SK-MEL-5 (cell line): ENCODE data around the gene BCAS3. TPM values are rescaled to one million over a fixed set of nuclear protein-coding genes. Genes with fewer than 3 reads are reported as not detected.

Experiments used
- DNase-seq: peaks from one replicate; pipeline ENCODE4 v3.0.0-alpha.2; 2016; ENCODE audit warnings: low read depth, low spot score
- in situ Hi-C: cut with HindIII; loops from 2 replicates; pipeline ENCODE4 v1.10.0; 2016; ENCODE audit warnings: low sequenced_read_pairs, high pct_unique_total_duplicates, low pct_unique_long_range_greater_than_20kb
- total RNA-seq: library from RNA; depleted of rRNA; stranded (reverse); fragments of >200 nt; shearing (Covaris generic); gene quantifications from 2 replicates; pipeline ENCODE4 v1.2.3, GENCODE V29; 2014

Gene BCAS3
- total RNA-seq, 1 experiment from 2014 or later, result 31.6 TPM

DNA sequence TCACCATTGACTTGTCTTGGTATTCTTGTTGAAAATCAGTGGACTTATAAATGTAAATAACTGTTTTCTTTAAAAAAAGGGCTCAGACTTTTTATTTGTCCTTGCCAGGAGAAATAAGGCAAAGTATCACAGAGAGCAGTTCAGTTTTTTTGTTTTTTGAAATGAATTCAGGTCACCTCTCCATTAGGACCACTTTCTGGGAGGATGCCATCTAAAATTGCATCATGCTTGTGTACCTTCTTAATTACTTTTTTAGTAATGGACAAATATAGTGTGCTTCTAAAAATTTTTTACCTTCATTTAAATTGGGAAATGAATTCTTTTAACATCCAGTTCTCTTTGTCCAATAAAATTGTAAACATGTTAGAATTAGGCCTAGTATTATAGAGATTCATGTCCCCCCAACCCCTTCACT, 210.0 kb downstream of the BCAS3 start:
- in situ Hi-C loops, result no loop called here
- DNase-seq, result no peak

DNA sequence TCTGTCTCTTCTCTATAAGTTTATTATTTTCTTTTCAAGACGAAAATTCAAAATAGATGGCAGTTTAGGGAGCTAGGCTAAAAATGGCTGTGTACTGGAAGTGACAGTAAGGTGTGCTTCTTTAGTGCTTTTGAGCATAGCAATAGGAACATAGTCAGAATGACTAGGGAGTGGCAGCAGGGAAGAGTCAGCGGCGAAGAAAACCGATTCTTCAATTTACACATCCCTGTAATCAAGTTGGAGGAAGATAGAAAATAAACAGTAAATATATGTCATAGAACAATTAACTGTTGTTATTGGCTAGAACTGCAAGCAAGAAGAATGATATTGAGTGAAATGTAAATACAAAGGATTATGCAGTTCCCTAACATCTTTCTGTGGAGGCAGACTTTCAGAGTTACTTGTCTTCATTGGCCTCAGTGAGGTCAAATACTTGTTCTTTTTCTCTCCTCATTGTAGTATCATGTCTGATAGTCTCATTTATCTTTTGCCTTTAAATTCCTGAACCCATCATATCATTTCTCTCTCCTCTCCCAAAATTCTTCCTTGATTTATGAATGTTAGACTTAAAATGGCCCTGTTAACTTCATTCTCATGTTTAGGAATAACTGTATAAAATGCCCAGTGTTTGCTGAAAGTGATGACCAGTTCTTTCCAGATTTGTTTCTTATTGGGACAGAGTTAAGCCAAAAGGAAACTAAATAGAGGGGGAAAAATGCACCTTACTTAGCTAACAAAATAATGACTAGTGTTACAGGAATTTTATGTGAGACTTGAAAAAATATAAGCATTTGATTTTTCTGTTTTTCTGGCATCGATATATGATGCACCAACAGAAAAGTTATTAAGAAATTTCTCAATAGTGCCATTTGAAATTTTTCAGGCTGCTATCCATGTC, 211.4 kb downstream of the BCAS3 start:
- in situ Hi-C loops, result no loop called here
- no peak for DNase-seq

DNA sequence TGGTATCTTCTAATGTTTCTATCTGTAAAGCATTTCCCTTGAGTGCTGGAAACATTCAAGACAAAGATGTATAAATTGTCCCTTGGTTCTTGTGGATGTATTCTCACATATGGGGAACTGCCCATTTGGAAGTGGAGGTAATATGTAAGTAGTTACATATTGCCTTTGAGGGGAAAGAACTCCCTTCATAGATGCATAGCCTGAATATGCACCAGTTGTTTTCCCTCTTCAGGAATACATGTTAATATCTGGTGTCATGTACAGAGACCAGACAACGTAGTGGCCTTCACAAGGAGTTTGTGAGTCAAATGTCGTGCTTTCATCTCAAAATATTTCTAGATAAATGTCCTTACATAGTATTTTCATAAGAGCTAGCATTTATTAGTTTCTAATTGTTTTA, 213.5 kb downstream of the BCAS3 start:
- in situ Hi-C loops, result no loop called here
- no peak for DNase-seq

DNA sequence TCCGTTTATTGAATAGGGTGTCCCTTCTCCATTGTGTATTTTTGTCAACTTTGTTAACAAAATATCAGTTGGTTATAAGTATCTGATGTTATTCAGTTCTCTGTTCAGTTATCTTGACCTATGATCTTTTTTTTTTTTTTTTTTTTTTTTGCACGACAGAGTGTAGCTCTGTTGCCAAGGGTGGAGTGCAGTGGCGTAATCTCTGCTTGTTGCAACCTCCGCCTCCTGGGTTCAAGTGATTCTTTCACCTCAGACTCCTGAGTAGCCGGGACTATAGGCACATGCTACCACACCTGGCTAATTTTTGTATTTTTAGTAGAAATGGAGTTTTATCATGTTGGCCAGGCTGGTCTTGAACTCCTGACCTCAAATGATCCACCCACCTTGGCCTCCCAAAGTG, 215.8 kb downstream of the BCAS3 start:
- in situ Hi-C loops, result no loop called here

GRCh38 chr17:60896996-60897395, 219.3 kb downstream of the BCAS3 start:
- no peak for DNase-seq
- in situ Hi-C loops, result no loop called here

More for the DNA sequence above, 215.8 kb downstream of the BCAS3 start:
- DNase-seq, result no peak

GRCh38 chr17:60899115-60899514, 221.5 kb downstream of the BCAS3 start:
- DNase-seq, result no peak
- in situ Hi-C loops, result no loop called here

GRCh38 chr17:60900688-60901087, 223.0 kb downstream of the BCAS3 start:
- no peak for DNase-seq
- in situ Hi-C loops, result no loop called here

- in situ Hi-C loops, result no loop called here
- DNase-seq, result peak; percentile 23
These were observed 223.6 kb downstream of the BCAS3 start for GRCh38 chr17:60901242-60901641.

DNA sequence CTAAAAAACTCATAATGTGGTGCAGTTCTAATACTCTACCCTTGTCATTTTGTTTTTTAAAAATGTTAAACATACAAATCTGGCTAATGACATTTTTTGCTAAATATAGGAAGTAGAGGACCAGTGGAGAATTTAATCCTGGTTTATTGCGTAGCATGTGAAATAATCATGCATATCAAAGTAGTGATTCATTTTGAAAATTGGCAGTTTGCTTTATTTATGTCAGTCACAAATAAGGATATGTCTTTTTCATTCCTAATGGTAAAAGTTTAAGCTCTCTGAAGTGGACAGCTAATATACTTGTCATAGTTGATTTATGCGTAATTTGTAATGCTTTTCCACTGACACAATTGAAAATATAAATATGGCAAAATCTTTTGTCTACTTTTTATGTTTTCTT, 224.2 kb downstream of the BCAS3 start:
- in situ Hi-C loops, result no loop called here
- no peak for DNase-seq

GRCh38 chr17:60902399-60902798, 224.7 kb downstream of the BCAS3 start:
- in situ Hi-C loops, result no loop called here
- peak; percentile 30 for DNase-seq

DNA sequence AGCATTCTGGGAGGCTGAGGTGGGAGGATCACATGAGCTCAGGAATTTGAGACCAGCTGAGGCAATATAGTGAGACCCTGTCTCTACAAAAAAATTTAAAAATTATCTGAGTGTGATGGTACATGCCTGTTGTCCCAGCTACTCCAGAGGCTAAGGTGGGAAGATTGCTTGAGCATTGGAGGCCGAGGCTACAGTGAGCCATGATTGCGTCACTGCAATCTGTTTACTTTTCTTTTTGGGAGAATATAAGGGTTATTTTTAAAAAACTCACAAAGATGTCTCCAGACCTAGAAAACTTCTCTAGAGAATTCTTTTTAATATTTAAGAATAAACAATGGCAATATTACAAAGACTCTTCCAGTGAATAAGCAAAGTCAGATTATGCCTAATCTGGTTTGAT, 226.9 kb downstream of the BCAS3 start:
- in situ Hi-C loops, result no loop called here
- no peak for DNase-seq

DNA sequence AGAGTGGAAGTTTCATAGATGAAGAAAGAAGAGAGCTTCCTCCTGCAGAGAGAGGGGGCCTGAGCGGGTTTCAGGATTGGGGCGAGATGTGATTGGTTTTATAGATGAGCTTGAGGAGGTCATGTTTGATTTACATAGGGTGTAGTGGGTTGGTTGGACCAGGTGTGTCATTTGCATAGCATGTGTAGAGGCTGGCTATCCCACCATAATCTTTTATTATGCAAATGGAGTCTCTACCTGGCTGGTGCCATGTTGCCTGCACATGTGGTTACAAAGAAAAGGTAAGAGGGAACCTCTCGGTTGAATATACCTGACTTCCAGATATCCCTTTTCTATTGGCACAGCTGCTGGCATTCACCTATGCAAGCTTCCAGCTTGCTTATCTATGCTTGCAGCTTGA, 228.1 kb downstream of the BCAS3 start:
- DNase-seq, result no peak
- in situ Hi-C loops, result no loop called here

DNA sequence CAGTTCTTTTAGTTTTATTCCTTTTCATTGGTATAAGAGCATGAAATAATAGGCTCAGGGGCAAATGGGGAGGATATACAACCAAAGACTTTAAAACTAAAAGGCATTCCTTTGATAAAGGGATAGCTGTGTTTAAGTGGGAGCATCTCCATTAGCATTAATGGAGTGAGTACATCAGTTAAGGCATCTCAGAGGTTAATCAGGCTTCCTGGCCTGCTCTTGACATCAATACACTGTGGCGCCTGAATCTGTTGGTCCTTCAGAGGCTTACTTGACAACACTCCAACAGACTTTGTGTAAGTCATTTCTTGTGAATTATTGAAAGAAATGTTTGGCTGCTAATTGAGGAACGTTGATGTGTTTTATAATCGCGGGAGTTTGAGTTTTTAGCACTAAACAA, 230.7 kb downstream of the BCAS3 start:
- no peak for DNase-seq
- in situ Hi-C loops, result no loop called here

DNA sequence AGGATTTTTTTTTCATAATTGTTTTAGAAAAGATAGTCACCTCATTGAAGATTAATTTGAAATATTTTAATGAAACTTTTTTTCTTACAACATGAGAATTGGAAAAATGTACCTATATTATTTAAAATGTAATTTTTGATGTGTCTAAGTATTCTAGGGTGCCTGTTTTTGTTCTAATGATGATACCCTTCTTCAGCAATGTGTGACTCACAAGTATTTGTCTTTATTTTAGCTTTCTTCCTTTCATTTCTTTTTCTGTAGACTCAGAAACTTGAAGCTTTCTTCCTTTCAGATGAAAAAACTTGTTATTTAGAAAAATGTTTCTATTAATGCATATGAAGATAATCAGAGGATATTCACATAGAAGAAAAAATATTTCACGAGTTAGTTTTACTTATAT, 231.8 kb downstream of the BCAS3 start:
- no peak for DNase-seq
- in situ Hi-C loops, result no loop called here

GRCh38 chr17:60910415-60910814, 232.8 kb downstream of the BCAS3 start:
- DNase-seq, result no peak
- in situ Hi-C loops, result no loop called here

DNA sequence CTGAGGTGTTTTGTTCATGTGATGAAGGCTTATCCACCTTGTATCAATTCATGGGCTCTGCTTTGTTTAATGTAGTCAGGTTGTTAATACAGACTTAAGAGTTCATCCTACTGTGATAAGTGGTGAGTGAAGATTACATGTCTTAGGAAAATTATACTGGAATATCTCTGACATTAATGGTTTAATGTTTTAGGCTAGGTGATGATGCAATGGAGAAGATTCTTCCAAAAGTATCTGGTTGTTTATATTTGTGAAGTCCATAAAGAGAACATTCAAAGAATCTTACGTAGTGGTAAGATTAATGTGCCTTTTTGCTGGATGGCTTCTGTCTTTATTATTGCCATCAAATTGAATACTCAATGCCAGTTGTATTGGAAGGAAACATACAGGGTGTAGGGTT, 236.4 kb downstream of the BCAS3 start:
- no peak for DNase-seq
- in situ Hi-C loops, result no loop called here

DNA sequence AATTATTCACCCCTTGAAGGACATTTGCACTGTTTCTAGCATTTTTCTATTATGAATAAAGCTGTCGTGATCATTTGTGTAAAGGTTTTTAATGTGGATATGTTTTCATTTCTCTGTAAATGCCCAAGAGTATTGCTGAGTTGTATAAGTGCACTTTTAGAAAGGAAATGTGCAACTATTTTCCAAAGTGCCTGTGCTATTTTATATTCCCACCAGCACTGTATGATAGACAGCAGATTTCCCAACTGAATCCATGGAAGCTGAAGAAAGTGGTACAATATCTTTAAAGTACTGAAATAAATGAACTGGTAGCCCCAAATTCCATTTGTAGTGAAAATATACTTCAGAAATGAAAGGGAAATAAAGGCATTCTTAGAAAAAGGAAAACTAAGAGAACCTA, 238.4 kb downstream of the BCAS3 start:
- in situ Hi-C loops, result no loop called here
- DNase-seq, result no peak

DNA sequence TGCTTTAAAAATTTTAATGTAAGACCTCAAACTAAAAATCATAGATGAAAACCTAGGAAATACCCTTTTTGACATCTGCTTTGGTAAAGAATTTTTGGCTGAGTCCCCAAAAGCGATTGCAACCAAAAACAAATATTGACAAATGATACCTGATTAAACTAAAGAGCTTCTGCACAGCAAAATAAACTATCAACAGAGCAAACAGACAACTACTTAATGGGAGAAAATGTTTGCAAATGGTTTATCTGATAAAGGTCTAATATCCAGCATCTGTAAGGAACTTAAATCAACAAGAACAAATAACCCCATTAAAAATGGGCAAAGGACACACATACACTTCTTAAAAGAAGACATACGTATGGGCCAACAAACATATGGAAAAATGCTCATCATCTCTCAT, 242.5 kb downstream of the BCAS3 start:
- in situ Hi-C loops, result no loop called here
- DNase-seq, result no peak

DNA sequence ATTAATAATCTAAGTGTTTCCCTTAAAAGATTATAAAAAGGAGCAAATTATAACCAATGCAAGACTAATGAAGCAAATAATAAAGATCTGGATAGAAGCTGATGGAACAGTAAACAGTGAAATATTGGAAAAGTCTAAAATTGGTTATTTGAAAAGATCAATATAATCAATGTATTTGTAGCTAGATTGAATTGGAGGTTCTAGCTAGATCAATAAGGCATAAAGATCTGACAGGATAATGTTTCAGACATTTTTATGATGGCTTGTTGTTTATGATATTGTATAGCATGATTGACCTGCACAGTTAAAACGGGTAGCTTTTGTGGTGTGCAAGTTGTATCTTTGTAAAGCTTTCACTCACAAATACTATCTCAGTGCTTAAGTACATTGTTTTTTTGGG, 245.3 kb downstream of the BCAS3 start:
- in situ Hi-C loops, result no loop called here
- DNase-seq, result no peak
